ENCODE measurements around the gene PCDH10.

The PCDH10 gene, protein sequence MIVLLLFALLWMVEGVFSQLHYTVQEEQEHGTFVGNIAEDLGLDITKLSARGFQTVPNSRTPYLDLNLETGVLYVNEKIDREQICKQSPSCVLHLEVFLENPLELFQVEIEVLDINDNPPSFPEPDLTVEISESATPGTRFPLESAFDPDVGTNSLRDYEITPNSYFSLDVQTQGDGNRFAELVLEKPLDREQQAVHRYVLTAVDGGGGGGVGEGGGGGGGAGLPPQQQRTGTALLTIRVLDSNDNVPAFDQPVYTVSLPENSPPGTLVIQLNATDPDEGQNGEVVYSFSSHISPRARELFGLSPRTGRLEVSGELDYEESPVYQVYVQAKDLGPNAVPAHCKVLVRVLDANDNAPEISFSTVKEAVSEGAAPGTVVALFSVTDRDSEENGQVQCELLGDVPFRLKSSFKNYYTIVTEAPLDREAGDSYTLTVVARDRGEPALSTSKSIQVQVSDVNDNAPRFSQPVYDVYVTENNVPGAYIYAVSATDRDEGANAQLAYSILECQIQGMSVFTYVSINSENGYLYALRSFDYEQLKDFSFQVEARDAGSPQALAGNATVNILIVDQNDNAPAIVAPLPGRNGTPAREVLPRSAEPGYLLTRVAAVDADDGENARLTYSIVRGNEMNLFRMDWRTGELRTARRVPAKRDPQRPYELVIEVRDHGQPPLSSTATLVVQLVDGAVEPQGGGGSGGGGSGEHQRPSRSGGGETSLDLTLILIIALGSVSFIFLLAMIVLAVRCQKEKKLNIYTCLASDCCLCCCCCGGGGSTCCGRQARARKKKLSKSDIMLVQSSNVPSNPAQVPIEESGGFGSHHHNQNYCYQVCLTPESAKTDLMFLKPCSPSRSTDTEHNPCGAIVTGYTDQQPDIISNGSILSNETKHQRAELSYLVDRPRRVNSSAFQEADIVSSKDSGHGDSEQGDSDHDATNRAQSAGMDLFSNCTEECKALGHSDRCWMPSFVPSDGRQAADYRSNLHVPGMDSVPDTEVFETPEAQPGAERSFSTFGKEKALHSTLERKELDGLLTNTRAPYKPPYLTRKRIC

DNA sequence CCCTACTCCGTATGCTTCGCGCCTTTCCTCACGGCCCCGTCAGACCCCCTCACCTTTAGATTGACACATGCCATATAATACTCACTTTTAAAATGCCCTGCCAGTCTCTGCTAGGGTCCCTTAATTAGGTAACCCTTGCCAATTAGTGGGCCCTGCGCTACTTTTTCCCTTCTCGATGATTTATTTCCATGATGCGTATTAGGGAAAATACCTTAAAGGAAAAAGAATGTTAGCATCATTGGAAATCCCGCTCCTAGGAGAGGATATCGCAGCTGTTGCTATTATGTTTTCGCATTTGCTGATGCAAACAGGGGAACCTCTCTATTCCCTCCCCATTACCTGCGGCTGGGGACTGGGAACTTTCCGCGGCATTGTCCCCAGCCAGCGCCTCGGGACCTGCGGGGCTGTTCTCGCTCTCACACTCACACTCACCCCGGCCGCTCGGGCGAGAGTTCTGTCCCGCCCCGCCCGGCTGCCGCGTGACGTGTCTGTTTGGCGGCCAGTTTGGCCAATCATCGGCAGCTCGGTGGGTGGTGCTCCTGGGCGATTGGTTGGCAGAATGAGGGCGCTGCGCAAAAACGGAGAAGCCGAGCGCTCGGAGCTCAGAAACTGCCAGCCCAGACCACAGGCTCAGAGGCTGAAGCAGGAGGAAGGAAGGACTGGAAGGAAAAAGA, at the start of gene PCDH10:
PCDH10 (plus strand) TSS at position 605 of the 674 bp plus-strand sequence. CDS start 847 bp downstream, outside the sequence.
- no peak for DNase-seq (ENCODE audit: low read depth)
- TF ChIP-seq, protein P1, sequence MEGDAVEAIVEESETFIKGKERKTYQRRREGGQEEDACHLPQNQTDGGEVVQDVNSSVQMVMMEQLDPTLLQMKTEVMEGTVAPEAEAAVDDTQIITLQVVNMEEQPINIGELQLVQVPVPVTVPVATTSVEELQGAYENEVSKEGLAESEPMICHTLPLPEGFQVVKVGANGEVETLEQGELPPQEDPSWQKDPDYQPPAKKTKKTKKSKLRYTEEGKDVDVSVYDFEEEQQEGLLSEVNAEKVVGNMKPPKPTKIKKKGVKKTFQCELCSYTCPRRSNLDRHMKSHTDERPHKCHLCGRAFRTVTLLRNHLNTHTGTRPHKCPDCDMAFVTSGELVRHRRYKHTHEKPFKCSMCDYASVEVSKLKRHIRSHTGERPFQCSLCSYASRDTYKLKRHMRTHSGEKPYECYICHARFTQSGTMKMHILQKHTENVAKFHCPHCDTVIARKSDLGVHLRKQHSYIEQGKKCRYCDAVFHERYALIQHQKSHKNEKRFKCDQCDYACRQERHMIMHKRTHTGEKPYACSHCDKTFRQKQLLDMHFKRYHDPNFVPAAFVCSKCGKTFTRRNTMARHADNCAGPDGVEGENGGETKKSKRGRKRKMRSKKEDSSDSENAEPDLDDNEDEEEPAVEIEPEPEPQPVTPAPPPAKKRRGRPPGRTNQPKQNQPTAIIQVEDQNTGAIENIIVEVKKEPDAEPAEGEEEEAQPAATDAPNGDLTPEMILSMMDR (IDR thresholded peaks at IDR 0.05; ENCODE audit: low read depth, low read length, missing control alignments), result no peak
- H3K4me3 ChIP-seq (ENCODE audit: low read depth, low read length), result no peak within 1 kb of the TSS

DNA sequence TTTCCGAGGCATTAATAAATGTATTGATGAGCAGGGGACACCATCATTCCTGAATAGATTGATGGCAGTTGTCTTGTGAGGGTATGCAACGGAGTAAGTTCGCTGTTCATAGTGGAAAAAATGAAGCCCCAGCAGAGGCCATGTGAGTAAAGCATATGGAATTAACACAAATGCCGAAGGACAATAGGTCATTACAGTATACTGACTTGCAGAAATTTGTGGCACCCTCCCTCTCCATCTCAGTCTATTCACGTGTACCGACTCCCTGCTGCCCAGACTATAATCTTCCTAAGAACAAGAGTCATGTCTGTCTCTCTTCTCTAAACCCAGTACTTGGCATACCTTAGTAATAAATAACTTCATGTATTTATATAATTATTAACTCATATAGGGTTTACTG, 47.1 kb upstream of the PCDH10 start:
- TF ChIP-seq, protein P1 (IDR thresholded peaks at IDR 0.05; ENCODE audit: low read depth, low read length, missing control alignments), result no peak
- H3K4me3 ChIP-seq (ENCODE audit: low read depth, low read length), result no peak overlapping the region
- DNase-seq (ENCODE audit: low read depth), result no peak

DNA sequence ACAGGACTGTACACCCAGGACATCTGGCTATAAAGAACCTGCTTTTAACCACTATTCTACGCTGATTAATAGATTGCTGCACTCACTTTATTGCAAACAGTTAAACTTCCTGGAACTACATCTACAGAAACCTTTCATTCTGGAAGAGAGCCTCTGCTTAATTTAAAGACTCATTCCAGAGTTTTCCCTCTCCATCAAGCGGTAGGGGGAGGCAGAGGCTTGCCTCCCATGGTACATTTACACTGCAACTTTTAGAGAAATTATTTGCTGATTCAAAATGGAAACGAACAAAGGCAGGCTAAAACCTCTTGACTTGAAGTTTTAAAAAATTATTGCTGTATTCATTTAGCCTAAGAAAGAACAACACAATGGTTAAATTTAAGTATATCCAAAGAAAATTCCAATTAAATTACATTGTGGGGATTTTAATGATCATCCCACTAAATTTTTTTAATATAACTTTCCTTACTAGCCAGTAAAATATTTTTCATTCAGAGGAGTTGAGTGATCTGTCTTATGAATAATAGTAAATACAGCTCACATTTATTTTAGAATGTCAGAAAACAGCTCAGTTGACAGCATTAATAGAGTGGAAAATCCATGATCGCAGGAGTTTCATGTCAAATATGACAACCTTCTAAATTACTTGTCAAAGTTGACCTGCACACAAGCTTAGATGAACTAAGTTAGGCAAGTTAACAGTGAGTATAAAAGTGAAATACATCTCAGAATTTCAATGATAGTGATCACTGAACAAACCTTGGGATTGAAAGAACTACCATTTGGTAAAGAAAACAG, 46.3 kb upstream of the PCDH10 start:
- H3K4me3 ChIP-seq (ENCODE audit: low read depth, low read length), result no peak overlapping the region
- TF ChIP-seq, protein P1 (IDR thresholded peaks at IDR 0.05; ENCODE audit: low read depth, low read length, missing control alignments), result no peak
- no peak for DNase-seq (ENCODE audit: low read depth)

DNA sequence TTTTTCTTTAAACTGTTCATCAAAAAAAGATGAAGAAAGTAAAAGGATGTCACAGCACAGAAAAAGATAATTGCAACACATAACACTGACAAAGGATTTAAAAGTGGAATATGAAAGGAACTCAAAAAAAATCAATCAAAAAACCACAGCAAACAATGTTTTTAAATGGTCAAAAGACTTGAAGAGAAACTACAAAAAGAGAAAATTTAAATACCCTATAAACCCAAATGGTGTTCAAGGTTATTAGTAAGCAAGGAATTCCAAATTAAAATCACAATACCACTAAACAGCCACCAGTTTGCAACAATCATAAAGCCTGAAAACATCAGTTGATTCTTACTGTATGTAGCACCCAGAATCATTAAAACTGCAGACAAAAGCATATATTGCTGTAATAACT, 36.5 kb upstream of the PCDH10 start:
- DNase-seq (ENCODE audit: low read depth), result no peak
- TF ChIP-seq, protein P1 (IDR thresholded peaks at IDR 0.05; ENCODE audit: low read depth, low read length, missing control alignments), result no peak
- no peak overlapping the region for H3K4me3 ChIP-seq (ENCODE audit: low read depth, low read length)

DNA sequence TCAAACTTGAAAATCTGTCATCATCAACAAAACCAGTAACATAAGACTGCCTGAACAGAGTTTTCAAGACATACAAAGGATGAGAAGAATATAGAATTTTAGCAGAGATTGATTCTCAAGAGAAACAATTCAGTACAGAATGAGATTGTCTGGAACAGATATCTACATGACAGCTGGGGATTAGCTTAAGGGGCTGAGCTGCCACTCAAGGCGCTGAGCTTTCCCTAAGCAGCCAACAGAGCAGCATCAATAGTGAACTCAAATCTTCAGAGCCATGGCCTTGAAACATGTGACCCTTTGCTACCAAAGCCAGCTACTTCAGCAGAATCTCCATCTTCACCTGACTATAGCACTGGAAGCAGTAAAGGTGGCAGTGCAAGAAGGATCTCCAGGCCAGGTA, 24.3 kb upstream of the PCDH10 start:
- TF ChIP-seq, protein P1 (IDR thresholded peaks at IDR 0.05; ENCODE audit: low read depth, low read length, missing control alignments), result no peak
- no peak for DNase-seq (ENCODE audit: low read depth)
- H3K4me3 ChIP-seq (ENCODE audit: low read depth, low read length), result no peak overlapping the region

DNA sequence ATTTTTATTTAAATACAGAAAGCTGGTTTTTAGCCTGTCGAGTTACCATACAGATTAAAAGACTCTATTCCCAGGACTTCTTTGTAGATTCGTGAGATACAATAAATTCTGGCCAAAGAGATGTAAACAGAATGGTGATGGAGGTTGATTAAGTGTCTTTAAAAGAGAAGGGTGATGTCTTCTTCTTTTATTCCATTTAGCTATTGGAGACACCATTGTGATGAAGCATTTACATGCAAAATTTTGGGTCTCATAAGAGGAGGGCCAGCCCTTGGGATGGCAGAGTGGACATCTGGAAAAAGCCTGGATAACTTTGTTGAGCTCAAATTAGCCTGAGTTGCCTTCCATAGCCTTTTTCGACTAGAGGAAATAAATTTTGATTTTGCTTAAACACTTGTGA, 21.6 kb upstream of the PCDH10 start:
- DNase-seq (ENCODE audit: low read depth), result no peak
- no peak overlapping the region for H3K4me3 ChIP-seq (ENCODE audit: low read depth, low read length)
- TF ChIP-seq, protein P1 (IDR thresholded peaks at IDR 0.05; ENCODE audit: low read depth, low read length, missing control alignments), result no peak
